KOPT-K1 (cell line): ENCODE data around the gene CDH24.
A peak's percentile ranks its signal among the peaks of the same experiment; 100 is the strongest.

ENCODE experiments used
- H3K27ac ChIP-seq: fragments of 200-600 bp; sonication (generic); 2 replicates; pipeline ENCODE4 v1.5.1; 2016; ENCODE audit warnings: antibody characterized with exemption, mild to moderate bottlenecking, low read depth, low read length; ENCODE audit not compliant: poor library complexity, severe bottlenecking
- H3K36me3 ChIP-seq: fragments of 200-600 bp; sonication (generic); 2 replicates; pipeline ENCODE4 v1.5.1; 2017; ENCODE audit warnings: antibody characterized with exemption, mild to moderate bottlenecking, low read length, moderate library complexity; ENCODE audit not compliant: insufficient read depth
- H3K9me3 ChIP-seq: fragments of 200-600 bp; sonication (generic); 2 replicates; pipeline ENCODE4 v1.5.1; 2017; ENCODE audit warnings: antibody characterized with exemption, low read length, mild to moderate bottlenecking; ENCODE audit not compliant: insufficient read depth, poor library complexity, severe bottlenecking

The CDH24 gene, protein sequence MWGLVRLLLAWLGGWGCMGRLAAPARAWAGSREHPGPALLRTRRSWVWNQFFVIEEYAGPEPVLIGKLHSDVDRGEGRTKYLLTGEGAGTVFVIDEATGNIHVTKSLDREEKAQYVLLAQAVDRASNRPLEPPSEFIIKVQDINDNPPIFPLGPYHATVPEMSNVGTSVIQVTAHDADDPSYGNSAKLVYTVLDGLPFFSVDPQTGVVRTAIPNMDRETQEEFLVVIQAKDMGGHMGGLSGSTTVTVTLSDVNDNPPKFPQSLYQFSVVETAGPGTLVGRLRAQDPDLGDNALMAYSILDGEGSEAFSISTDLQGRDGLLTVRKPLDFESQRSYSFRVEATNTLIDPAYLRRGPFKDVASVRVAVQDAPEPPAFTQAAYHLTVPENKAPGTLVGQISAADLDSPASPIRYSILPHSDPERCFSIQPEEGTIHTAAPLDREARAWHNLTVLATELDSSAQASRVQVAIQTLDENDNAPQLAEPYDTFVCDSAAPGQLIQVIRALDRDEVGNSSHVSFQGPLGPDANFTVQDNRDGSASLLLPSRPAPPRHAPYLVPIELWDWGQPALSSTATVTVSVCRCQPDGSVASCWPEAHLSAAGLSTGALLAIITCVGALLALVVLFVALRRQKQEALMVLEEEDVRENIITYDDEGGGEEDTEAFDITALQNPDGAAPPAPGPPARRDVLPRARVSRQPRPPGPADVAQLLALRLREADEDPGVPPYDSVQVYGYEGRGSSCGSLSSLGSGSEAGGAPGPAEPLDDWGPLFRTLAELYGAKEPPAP

GRCh38 chr14:23056956-23057756 is at the start of gene CDH24:
Gene CDH24 (minus strand): TSS chr14:23057520. CDS start chr14:23055733, 1,787 bp downstream.
- Histone ChIP-seq H3K27ac (peak within 1 kb of the TSS; percentile 23), H3K36me3 (peaks cover 38% of the 10 kb centered on the region)

DNA sequence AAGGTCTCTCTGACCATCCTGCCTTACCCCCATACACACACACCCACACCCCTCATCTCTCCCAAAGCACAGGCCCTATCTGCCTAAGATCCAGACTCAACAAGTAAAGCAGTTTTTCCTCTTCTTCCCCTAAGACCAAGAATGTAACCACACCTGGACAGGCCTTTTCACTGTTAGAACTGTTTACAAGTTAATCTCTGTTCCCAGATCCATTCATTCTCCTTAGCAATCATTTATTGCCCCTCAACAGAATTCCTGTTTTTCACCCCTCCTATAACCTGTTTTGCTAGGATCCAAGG is 49.4 kb upstream of the CDH24 start:
- H3K36me3 ChIP-seq: no peaks in the 10 kb centered on the region
- H3K27ac ChIP-seq: no peak overlapping the region
- no peaks in the 10 kb centered on the region for H3K9me3 ChIP-seq

More at GRCh38 chr14:23056956-23057756, at the start of gene CDH24:
- no peaks in the 10 kb centered on the region for H3K9me3 ChIP-seq

GRCh38 chr14:23105348-23105824 is 48.1 kb upstream of the CDH24 start:
- H3K9me3 ChIP-seq: no peaks in the 10 kb centered on the region
- no peaks in the 10 kb centered on the region for H3K36me3 ChIP-seq
- no peak overlapping the region for H3K27ac ChIP-seq

- H3K9me3 ChIP-seq: no peaks in the 10 kb centered on the region
- H3K36me3 ChIP-seq: no peaks in the 10 kb centered on the region
- H3K27ac ChIP-seq: no peak within 1 kb of the TSS
These were observed 47.4 kb upstream of the CDH24 start, which contains the start of gene CIROP for GRCh38 chr14:23104591-23105347. Gene CIROP (minus strand): TSS chr14:23104989. CDS start chr14:23104920, 69 bp downstream.

DNA sequence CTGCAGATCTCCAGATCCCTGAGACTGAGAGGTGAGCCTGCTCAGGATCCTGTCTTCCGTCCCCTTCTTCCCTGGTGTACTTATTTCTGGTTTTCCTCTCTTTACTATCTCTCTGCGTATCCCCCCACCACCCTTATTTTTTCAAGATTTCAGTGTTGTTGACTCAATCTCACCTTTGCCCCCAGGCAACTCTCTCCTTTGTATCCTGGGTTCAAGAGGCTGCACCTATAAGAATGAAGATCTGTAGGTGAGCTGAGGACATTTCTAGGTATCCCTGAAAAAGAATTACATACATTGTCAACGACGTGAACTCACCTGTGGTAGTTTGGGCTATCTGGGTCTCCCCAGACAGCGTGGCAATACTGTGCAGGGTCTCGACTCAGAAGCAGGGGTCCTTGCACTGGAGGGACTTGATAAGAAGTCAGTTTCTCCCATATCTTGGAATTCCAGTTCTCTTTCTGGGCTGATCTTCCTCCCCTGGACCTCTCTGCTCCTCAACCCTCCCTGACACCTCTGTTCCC is 46.8 kb upstream of the CDH24 start:
- H3K9me3 ChIP-seq: no peaks in the 10 kb centered on the region
- no peak overlapping the region for H3K27ac ChIP-seq
- peaks cover 6% of the 10 kb centered on the region for H3K36me3 ChIP-seq

- H3K36me3 ChIP-seq: peaks cover 11% of the 10 kb centered on the region
- no peaks in the 10 kb centered on the region for H3K9me3 ChIP-seq
- H3K27ac ChIP-seq: no peak overlapping the region
These were observed 46.3 kb upstream of the CDH24 start for GRCh38 chr14:23103581-23103980.

- Histone ChIP-seq H3K36me3 (peaks cover 19% of the 10 kb centered on the region), H3K27ac (no peak overlapping the region), H3K9me3 (no peaks in the 10 kb centered on the region)
These were observed 45.5 kb upstream of the CDH24 start for GRCh38 chr14:23102801-23103200.

DNA sequence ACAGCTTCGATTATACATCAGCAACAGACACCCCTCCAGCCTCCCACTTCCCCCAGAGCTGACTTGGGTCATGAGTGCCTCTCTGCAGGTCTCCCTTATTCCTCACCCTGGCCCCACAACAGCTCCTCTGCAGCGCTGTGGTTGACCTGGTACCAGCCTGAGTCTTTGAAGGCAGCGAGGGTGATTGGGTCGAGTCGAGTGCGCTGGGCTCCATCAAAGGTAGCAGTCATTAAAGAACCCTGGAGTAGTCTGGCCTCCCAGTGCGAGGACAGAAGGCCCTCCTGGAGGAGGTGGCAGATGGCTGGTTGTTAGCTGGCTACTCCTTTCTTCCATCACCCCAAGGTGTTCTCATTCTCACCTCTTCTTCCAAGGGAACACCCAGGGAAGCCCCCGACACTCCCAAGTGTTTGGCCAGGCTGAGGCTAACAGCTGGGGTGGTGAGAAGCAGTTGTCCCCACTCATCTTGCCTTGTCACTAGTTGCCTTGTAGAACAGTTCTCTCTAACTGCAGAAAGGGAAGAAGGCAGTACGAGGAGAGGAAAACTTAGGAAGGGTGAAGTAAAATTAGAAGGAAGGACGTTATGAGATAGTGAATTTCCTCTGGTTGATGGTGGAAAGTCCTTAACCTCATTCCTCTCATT is 44.8 kb upstream of the CDH24 start:
- Histone ChIP-seq H3K36me3 (peaks cover 23% of the 10 kb centered on the region), H3K27ac (no peak overlapping the region), H3K9me3 (no peaks in the 10 kb centered on the region)

DNA sequence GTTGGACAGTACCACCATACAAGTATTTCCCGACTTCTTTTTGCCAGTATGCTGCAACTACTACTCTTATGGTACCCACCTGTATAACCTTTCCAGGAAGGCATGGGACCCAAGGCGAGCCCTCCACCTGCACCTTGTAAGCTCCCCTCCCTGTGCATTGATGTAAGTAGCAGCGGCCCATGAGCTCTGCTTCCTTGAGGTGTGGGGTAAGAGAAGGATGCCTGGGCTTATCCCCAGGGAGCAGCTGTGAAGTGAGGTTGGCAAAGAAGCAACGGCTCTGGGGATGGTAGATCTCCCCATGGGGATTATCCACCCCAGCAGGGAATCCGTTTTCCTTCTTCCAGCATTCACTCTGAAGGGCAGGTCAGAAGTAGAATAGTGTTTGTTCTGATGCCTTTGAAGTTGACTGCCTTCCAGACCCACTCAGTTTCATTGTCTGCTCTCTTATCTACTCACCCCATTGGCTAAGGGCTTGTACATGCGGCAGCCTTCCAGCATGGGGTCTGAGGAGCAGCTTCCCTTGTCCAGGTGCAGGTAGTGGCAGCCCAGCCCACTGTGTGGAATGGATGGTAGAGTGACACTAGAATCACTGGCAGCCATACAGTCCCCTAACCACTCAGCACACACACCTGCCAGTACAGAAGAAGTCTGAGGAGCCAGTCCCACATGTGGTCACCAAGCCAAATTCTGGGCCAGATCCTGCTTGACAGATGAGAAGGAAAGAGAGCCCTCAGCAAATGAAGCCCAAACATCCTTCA is 44.1 kb upstream of the CDH24 start:
- H3K27ac ChIP-seq: no peak overlapping the region
- peaks cover 23% of the 10 kb centered on the region for H3K36me3 ChIP-seq
- no peaks in the 10 kb centered on the region for H3K9me3 ChIP-seq

- Histone ChIP-seq H3K36me3 (peaks cover 23% of the 10 kb centered on the region), H3K9me3 (no peaks in the 10 kb centered on the region), H3K27ac (no peak overlapping the region)
These were observed 42.0 kb upstream of the CDH24 start for GRCh38 chr14:23099212-23099861.

DNA sequence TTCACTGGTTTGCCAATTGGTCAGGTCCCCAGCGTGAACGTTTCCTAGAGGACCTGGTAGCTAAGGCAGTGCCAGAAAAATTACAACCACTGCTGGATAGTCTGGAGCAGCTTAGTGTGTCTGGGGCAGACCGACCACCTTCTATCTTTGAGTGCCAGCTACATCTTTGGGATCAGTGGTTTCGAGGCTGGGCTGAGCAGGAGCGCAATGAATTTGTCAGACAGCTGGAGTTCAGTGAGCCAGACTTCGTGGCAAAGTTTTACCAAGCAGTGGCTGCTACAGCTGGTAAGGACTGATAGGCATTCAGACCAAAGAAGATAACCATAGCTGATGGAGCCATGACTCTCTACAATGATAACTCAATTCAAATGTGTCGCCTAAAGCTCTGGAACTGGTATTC is 40.5 kb upstream of the CDH24 start:
- Histone ChIP-seq H3K36me3 (peaks cover 32% of the 10 kb centered on the region), H3K27ac (no peak overlapping the region), H3K9me3 (no peaks in the 10 kb centered on the region)

DNA sequence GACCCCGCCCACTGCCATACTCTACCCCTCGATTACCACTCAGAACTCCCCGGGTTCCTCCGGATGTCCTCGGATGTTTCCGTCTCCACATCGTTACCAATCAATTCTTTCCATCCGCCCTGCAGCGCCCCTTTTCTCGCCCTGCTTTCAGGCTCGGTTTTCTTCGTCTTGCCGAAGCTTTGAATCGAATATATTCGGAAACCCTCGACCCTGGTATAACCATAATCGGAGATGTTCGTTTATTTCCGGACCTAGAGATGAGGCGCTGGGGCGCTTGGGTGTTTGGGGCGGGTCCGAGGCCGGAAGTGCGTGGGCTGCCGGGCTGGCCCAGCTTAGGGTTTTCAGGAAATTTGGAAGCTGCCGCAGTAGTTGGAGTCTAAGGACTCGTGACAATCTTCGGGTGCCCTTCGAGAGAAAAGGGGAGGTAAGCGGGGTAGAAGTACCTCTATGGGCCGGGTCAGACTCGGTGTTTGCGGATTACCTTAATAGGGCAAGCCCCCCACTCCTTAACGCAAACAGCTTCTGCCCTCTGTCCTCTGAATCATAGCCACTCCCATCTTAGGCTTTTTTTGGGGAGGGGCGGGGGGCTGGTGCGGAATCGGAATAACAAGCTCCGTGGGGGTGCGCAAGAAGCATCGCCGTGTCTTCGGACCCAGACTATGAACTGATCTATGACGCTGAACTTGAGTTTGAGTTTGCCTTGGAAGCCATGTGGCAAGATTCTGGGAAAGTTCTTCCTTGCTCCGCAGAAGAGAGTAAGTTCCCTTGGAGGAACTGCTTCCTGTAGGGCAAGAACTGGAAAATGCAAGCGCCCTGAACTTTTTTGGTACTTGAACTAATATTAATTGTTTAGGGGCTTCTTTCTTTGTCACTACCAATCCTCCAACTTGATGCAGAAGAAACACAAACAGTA is 38.1 kb upstream of the CDH24 start, which contains the start of gene C14orf119:
Gene C14orf119, plus strand, starts transcription at position 310 of the 913 bp plus-strand sequence. CDS start 2,154 bp downstream, outside the sequence.
- peaks cover 55% of the 10 kb centered on the region for H3K36me3 ChIP-seq
- no peaks in the 10 kb centered on the region for H3K9me3 ChIP-seq
- H3K27ac ChIP-seq: peak within 1 kb of the TSS; percentile 87
